ENCODE results near the gene GPAM.

GPAM gene

GRCh38 chr10:112177247-112177646, 6.3 kb downstream of the GPAM start:
- no peak for TF ChIP-seq CTCF (conservative IDR thresholded peaks at IDR 0.05; ENCODE audit: low read length)
- peak; percentile 3 for DNase-seq (ENCODE audit: low read depth)
- no peak overlapping the region for H3K4me3 ChIP-seq (ENCODE audit: low read length)

- no peak overlapping the region for H3K4me3 ChIP-seq (ENCODE audit: low read length)
- no peak for TF ChIP-seq CTCF (conservative IDR thresholded peaks at IDR 0.05; ENCODE audit: low read length)
- no peak for DNase-seq (ENCODE audit: low read depth)
Measured at GRCh38 chr10:112176543-112176942, 7.0 kb downstream of the GPAM start.

- no peak overlapping the region for H3K4me3 ChIP-seq (ENCODE audit: low read length)
- DNase-seq (ENCODE audit: low read depth): no peak
- no peak for TF ChIP-seq CTCF (conservative IDR thresholded peaks at IDR 0.05; ENCODE audit: low read length)
Measured at GRCh38 chr10:112175409-112175808, 8.2 kb downstream of the GPAM start.

GRCh38 chr10:112173206-112173605, 10.4 kb downstream of the GPAM start:
- TF ChIP-seq CTCF (conservative IDR thresholded peaks at IDR 0.05; ENCODE audit: low read length): no peak
- no peak for DNase-seq (ENCODE audit: low read depth)
- no peak overlapping the region for H3K4me3 ChIP-seq (ENCODE audit: low read length)

- TF ChIP-seq CTCF (conservative IDR thresholded peaks at IDR 0.05; ENCODE audit: low read length): no peak
- H3K4me3 ChIP-seq (ENCODE audit: low read length): no peak overlapping the region
- no peak for DNase-seq (ENCODE audit: low read depth)
Measured at GRCh38 chr10:112168733-112169132, 14.8 kb downstream of the GPAM start.

GRCh38 chr10:112166800-112167199, 16.8 kb downstream of the GPAM start:
- H3K4me3 ChIP-seq (ENCODE audit: low read length): no peak overlapping the region
- TF ChIP-seq CTCF (conservative IDR thresholded peaks at IDR 0.05; ENCODE audit: low read length): no peak
- DNase-seq (ENCODE audit: low read depth): no peak

- no peak overlapping the region for H3K4me3 ChIP-seq (ENCODE audit: low read length)
- no peak for DNase-seq (ENCODE audit: low read depth)
- no peak for TF ChIP-seq CTCF (conservative IDR thresholded peaks at IDR 0.05; ENCODE audit: low read length)
Measured at GRCh38 chr10:112161757-112162518, 21.6 kb downstream of the GPAM start.
